ENCODE data around the gene TEKT5. TPM values are rescaled to one million over a fixed set of nuclear protein-coding genes. Genes with fewer than 3 reads are reported as not detected.

TEKT5 gene
- total RNA-seq, 4 donors from 2014 or later, result not detected

GRCh38 chr16:10661737-10662136 lies 33.0 kb downstream of the TEKT5 start:
- TF ChIP-seq CTCF (IDR thresholded peaks at IDR 0.05), result no peak
- ATAC-seq (ENCODE audit: low FRiP score) (no peak), DNase-seq (ENCODE audit: low spot score) (no peak)

GRCh38 chr16:10660950-10661635 lies 33.6 kb downstream of the TEKT5 start:
- DNase-seq (ENCODE audit: low spot score) (no peak), ATAC-seq (ENCODE audit: low FRiP score) (no peak)
- TF ChIP-seq CTCF (IDR thresholded peaks at IDR 0.05), result no peak

GRCh38 chr16:10658943-10659342 lies 35.8 kb downstream of the TEKT5 start:
- DNase-seq (ENCODE audit: low spot score) (no peak), ATAC-seq (ENCODE audit: low FRiP score) (no peak)
- TF ChIP-seq CTCF (IDR thresholded peaks at IDR 0.05), result no peak

GRCh38 chr16:10657925-10658324 lies 36.8 kb downstream of the TEKT5 start:
- DNase-seq (ENCODE audit: low spot score), result no peak
- no peak for ATAC-seq (ENCODE audit: low FRiP score)
- no peak for TF ChIP-seq CTCF (IDR thresholded peaks at IDR 0.05)

- ATAC-seq (ENCODE audit: low FRiP score), result no peak
- no peak for TF ChIP-seq CTCF (IDR thresholded peaks at IDR 0.05)
- no peak for DNase-seq (ENCODE audit: low spot score)
These were observed 38.1 kb downstream of the TEKT5 start for GRCh38 chr16:10656618-10657017.

GRCh38 chr16:10655415-10655977 lies 39.2 kb downstream of the TEKT5 start:
- no peak for ATAC-seq (ENCODE audit: low FRiP score)
- DNase-seq (ENCODE audit: low spot score), result no peak
- no peak for TF ChIP-seq CTCF (IDR thresholded peaks at IDR 0.05)

Data from omental fat pad (tissue), 4 donors.